Stomach (tissue), 4 donors: ENCODE measurements around the gene DAPK2.

Source experiments
- EP300 ChIP-seq: sonication (generic); formaldehyde crosslinking; IDR thresholded peaks from one replicate; pipeline ENCODE4 v1.6.1; 2017; ENCODE audit warnings: antibody characterized with exemption
- POLR2A ChIP-seq, 4 donors: fragments of 450-650 bp; IDR thresholded peaks; one replicate each; pipeline ENCODE4 v1.6.1; 2016; ENCODE audit warnings: antibody characterized with exemption in 4 of 4, control low read depth in 2 of 4, mild to moderate bottlenecking in 1 of 4, moderate library complexity in 1 of 4
- POLR2AphosphoS5 ChIP-seq, 3 donors: sonication (generic); formaldehyde crosslinking; IDR thresholded peaks; one replicate each; pipeline ENCODE4 v1.6.1; 2016; ENCODE audit warnings: antibody characterized with exemption in 3 of 3
- TF ChIP-seq, protein P1 (sequence below), 7 experiments: fragments of 450-650 bp in 4 of 7; fragments of 200-600 bp in 3 of 7; sonication (generic) in 3 of 7; IDR thresholded peaks; one replicate each; pipeline ENCODE4 v1.5.1; 2016 to 2019; ENCODE audit warnings: antibody characterized with exemption in 7 of 7, control low read depth in 2 of 7, mild to moderate bottlenecking in 1 of 7

GRCh38 chr15:63876085-63876662 is 170.1 kb downstream of the DAPK2 start:
- TF ChIP-seq, protein P1, sequence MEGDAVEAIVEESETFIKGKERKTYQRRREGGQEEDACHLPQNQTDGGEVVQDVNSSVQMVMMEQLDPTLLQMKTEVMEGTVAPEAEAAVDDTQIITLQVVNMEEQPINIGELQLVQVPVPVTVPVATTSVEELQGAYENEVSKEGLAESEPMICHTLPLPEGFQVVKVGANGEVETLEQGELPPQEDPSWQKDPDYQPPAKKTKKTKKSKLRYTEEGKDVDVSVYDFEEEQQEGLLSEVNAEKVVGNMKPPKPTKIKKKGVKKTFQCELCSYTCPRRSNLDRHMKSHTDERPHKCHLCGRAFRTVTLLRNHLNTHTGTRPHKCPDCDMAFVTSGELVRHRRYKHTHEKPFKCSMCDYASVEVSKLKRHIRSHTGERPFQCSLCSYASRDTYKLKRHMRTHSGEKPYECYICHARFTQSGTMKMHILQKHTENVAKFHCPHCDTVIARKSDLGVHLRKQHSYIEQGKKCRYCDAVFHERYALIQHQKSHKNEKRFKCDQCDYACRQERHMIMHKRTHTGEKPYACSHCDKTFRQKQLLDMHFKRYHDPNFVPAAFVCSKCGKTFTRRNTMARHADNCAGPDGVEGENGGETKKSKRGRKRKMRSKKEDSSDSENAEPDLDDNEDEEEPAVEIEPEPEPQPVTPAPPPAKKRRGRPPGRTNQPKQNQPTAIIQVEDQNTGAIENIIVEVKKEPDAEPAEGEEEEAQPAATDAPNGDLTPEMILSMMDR (IDR thresholded peaks at IDR 0.05), result no peak
- TF ChIP-seq POLR2AphosphoS5 (IDR thresholded peaks at IDR 0.05) (no peak), POLR2A (IDR thresholded peaks at IDR 0.05) (no peak), EP300 (no peak)
